ENCODE results near the gene RASGRF2.

DNA sequence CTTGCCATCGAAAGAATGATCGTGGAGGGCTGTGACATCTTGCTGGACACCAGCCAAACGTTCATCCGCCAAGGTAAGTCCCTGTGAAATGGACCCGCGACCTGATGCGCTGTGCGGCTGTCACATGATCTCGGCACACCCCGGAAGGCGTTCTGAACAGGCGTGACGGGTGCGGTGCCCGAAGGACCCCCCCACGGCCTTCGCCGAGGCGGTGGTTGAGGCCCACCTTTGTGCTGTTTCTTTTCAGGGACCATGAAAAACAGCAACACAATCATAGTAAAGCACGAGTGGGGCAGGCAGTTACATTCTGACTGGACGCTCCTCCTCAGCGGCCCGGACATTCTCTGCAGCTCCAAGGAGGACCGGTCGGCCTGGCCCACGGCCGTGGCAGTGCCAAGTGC is 126.7 kb downstream of the RASGRF2 start:
- TF ChIP-seq EZH2 (IDR thresholded peaks at IDR 0.05) (no peak), POLR2AphosphoS5 (IDR thresholded peaks at IDR 0.05; ENCODE audit: borderline replicate concordance, low read depth, low read length) (no peak), FOXP2 (optimal IDR thresholded peaks at IDR 0.05; ENCODE audit: control extremely low read depth, extremely low read length, insufficient read depth) (no peak)
